ENCODE measurements around the gene CCDC27. TPM values are rescaled to one million over a fixed set of nuclear protein-coding genes. Genes with fewer than 3 reads are reported as not detected.

The CCDC27 gene
- total and polyA plus RNA-seq, 4 donors: not detected

- Histone ChIP-seq H3K9me3 (ENCODE audit: control insufficient read depth in 4 of 4, low read length in 3 of 4) (no peaks in the 10 kb centered on the region), H3K36me3 (ENCODE audit: control insufficient read depth in 4 of 4, insufficient read depth in 3 of 4, low read depth in 1 of 4, low read length in 3 of 4) (peaks cover 5 to 40% (median 14%) of the 10 kb centered on the region in 4 donors), H3K4me3 (ENCODE audit: low read depth in 1 of 3, low read length in 3 of 3) (no peak overlapping the region), H3K27ac (ENCODE audit: low read depth in 1 of 2, low read length in 2 of 2) (no peak overlapping the region), H3K4me1 (ENCODE audit: control insufficient read depth in 4 of 4, insufficient read depth in 4 of 4, low read length in 3 of 4) (peaks cover 0 to 28% (median 11%) of the 10 kb centered on the region in 4 donors), H3K27me3 (ENCODE audit: control insufficient read depth in 4 of 4, insufficient read depth in 4 of 4, low read length in 3 of 4) (no peaks in the 10 kb centered on the region), H3K9ac (ENCODE audit: low read depth in 1 of 2, low read length in 2 of 2) (no peak overlapping the region)
- TF ChIP-seq REST (IDR thresholded peaks at IDR 0.05) (no peak), TAF1 (conservative IDR thresholded peaks at IDR 0.05) (no peak), RAD21 (IDR thresholded peaks at IDR 0.05) (no peak), HNF4G (IDR thresholded peaks at IDR 0.05) (no peak), HNF4A (conservative IDR thresholded peaks at IDR 0.05) (no peak), FOXA2 (IDR thresholded peaks at IDR 0.05) (no peak), JUND (IDR thresholded peaks at IDR 0.05) (no peak), NR2F2 (IDR thresholded peaks at IDR 0.05) (no peak), CTCF (IDR thresholded peaks at IDR 0.05; ENCODE audit: low read depth, low read length, missing input control) (no peak), RXRA (IDR thresholded peaks at IDR 0.05) (no peak), SP1 (IDR thresholded peaks at IDR 0.05) (no peak), EGR1 (IDR thresholded peaks at IDR 0.05; ENCODE audit: low read depth in 2 of 2) (no peak), GABPA (IDR thresholded peaks at IDR 0.05 in 1 of 2, conservative IDR thresholded peaks at IDR 0.05 in 1 of 2) (no peak), MAX (IDR thresholded peaks at IDR 0.05) (no peak), ATF3 (IDR thresholded peaks at IDR 0.05) (no peak), ZBTB33 (IDR thresholded peaks at IDR 0.05) (no peak), FOXA1 (IDR thresholded peaks at IDR 0.05) (no peak)
- WGBS: 91% methylated on average over 26 of the region's 26 CpGs
- DNase-seq (ENCODE audit: low spot score): no peak
Measured at GRCh38 chr1:3787745-3788605, 35.7 kb downstream of the CCDC27 start.

Measured in liver (tissue), 9 donors.